Measurements from ENCODE around the gene AMELX.

Gene AMELX

GRCh38 chrX:11296051-11296450 is 2.8 kb downstream of the AMELX start:
- Histone ChIP-seq H3K36me3 (ENCODE audit: control insufficient read depth in 2 of 2, insufficient read depth in 2 of 2, low read length in 2 of 2) (no peaks in the 10 kb centered on the region), H3K27me3 (ENCODE audit: control insufficient read depth in 2 of 2, insufficient read depth in 2 of 2, low read length in 2 of 2) (peaks cover 0 to 3% of the 10 kb centered on the region in 2 donors), H3K27ac (ENCODE audit: low read depth in 2 of 2, low read length in 2 of 2) (no peak overlapping the region), H3K4me1 (ENCODE audit: control insufficient read depth in 2 of 2, insufficient read depth in 2 of 2, low read length in 2 of 2) (no peaks in the 10 kb centered on the region), H3K4me3 (ENCODE audit: low read length in 2 of 2) (no peak overlapping the region), H3K9me3 (ENCODE audit: control insufficient read depth in 2 of 2, low read length in 2 of 2) (no peaks in the 10 kb centered on the region), H3K9ac (ENCODE audit: low read depth in 1 of 2, low read length in 2 of 2) (no peak overlapping the region)

- Histone ChIP-seq H3K4me1 (ENCODE audit: control insufficient read depth in 2 of 2, insufficient read depth in 2 of 2, low read length in 2 of 2) (no peaks in the 10 kb centered on the region), H3K27me3 (ENCODE audit: control insufficient read depth in 2 of 2, insufficient read depth in 2 of 2, low read length in 2 of 2) (peaks cover 0 to 3% of the 10 kb centered on the region in 2 donors), H3K9ac (ENCODE audit: low read depth in 1 of 2, low read length in 2 of 2) (no peak overlapping the region), H3K9me3 (ENCODE audit: control insufficient read depth in 2 of 2, low read length in 2 of 2) (no peaks in the 10 kb centered on the region), H3K4me3 (ENCODE audit: low read length in 2 of 2) (no peak overlapping the region), H3K36me3 (ENCODE audit: control insufficient read depth in 2 of 2, insufficient read depth in 2 of 2, low read length in 2 of 2) (no peaks in the 10 kb centered on the region), H3K27ac (ENCODE audit: low read depth in 2 of 2, low read length in 2 of 2) (no peak overlapping the region)
Measured at GRCh38 chrX:11298600-11298999, 5.4 kb downstream of the AMELX start.

GRCh38 chrX:11304829-11305228 is 11.6 kb downstream of the AMELX start:
- Histone ChIP-seq H3K9me3 (ENCODE audit: control insufficient read depth in 2 of 2, low read length in 2 of 2) (no peaks in the 10 kb centered on the region), H3K27ac (ENCODE audit: low read depth in 2 of 2, low read length in 2 of 2) (no peak overlapping the region), H3K36me3 (ENCODE audit: control insufficient read depth in 2 of 2, insufficient read depth in 2 of 2, low read length in 2 of 2) (no peaks in the 10 kb centered on the region), H3K9ac (ENCODE audit: low read depth in 1 of 2, low read length in 2 of 2) (no peak overlapping the region), H3K27me3 (ENCODE audit: control insufficient read depth in 2 of 2, insufficient read depth in 2 of 2, low read length in 2 of 2) (no peaks in the 10 kb centered on the region), H3K4me3 (ENCODE audit: low read length in 2 of 2) (no peak overlapping the region), H3K4me1 (ENCODE audit: control insufficient read depth in 2 of 2, insufficient read depth in 2 of 2, low read length in 2 of 2) (no peaks in the 10 kb centered on the region)

GRCh38 chrX:11305641-11306040 is 12.4 kb downstream of the AMELX start:
- no peaks in the 10 kb centered on the region for H3K36me3 ChIP-seq (ENCODE audit: control insufficient read depth in 2 of 2, insufficient read depth in 2 of 2, low read length in 2 of 2)
- no peak overlapping the region for H3K9ac ChIP-seq (ENCODE audit: low read depth in 1 of 2, low read length in 2 of 2)
- H3K4me1 ChIP-seq (ENCODE audit: control insufficient read depth in 2 of 2, insufficient read depth in 2 of 2, low read length in 2 of 2): no peaks in the 10 kb centered on the region
- no peaks in the 10 kb centered on the region for H3K9me3 ChIP-seq (ENCODE audit: control insufficient read depth in 2 of 2, low read length in 2 of 2)
- H3K27ac ChIP-seq (ENCODE audit: low read depth in 2 of 2, low read length in 2 of 2): no peak overlapping the region
- H3K27me3 ChIP-seq (ENCODE audit: control insufficient read depth in 2 of 2, insufficient read depth in 2 of 2, low read length in 2 of 2): no peaks in the 10 kb centered on the region
- no peak overlapping the region for H3K4me3 ChIP-seq (ENCODE audit: low read length in 2 of 2)

GRCh38 chrX:11309220-11309619 is 16.0 kb downstream of the AMELX start:
- Histone ChIP-seq H3K36me3 (ENCODE audit: control insufficient read depth in 2 of 2, insufficient read depth in 2 of 2, low read length in 2 of 2) (no peaks in the 10 kb centered on the region), H3K4me1 (ENCODE audit: control insufficient read depth in 2 of 2, insufficient read depth in 2 of 2, low read length in 2 of 2) (no peaks in the 10 kb centered on the region), H3K9ac (ENCODE audit: low read depth in 1 of 2, low read length in 2 of 2) (no peak overlapping the region), H3K27me3 (ENCODE audit: control insufficient read depth in 2 of 2, insufficient read depth in 2 of 2, low read length in 2 of 2) (no peaks in the 10 kb centered on the region), H3K27ac (ENCODE audit: low read depth in 2 of 2, low read length in 2 of 2) (no peak overlapping the region), H3K9me3 (ENCODE audit: control insufficient read depth in 2 of 2, low read length in 2 of 2) (no peaks in the 10 kb centered on the region), H3K4me3 (ENCODE audit: low read length in 2 of 2) (no peak overlapping the region)

GRCh38 chrX:11311706-11312105 is 18.5 kb downstream of the AMELX start:
- Histone ChIP-seq H3K27ac (ENCODE audit: low read depth in 2 of 2, low read length in 2 of 2) (no peak overlapping the region), H3K9me3 (ENCODE audit: control insufficient read depth in 2 of 2, low read length in 2 of 2) (no peaks in the 10 kb centered on the region), H3K9ac (ENCODE audit: low read depth in 1 of 2, low read length in 2 of 2) (no peak overlapping the region), H3K27me3 (ENCODE audit: control insufficient read depth in 2 of 2, insufficient read depth in 2 of 2, low read length in 2 of 2) (no peaks in the 10 kb centered on the region), H3K4me3 (ENCODE audit: low read length in 2 of 2) (no peak overlapping the region), H3K4me1 (ENCODE audit: control insufficient read depth in 2 of 2, insufficient read depth in 2 of 2, low read length in 2 of 2) (no peaks in the 10 kb centered on the region), H3K36me3 (ENCODE audit: control insufficient read depth in 2 of 2, insufficient read depth in 2 of 2, low read length in 2 of 2) (no peaks in the 10 kb centered on the region)

- H3K9ac ChIP-seq (ENCODE audit: low read depth in 1 of 2, low read length in 2 of 2): no peak overlapping the region
- H3K36me3 ChIP-seq (ENCODE audit: control insufficient read depth in 2 of 2, insufficient read depth in 2 of 2, low read length in 2 of 2): no peaks in the 10 kb centered on the region
- no peak overlapping the region for H3K4me3 ChIP-seq (ENCODE audit: low read length in 2 of 2)
- no peaks in the 10 kb centered on the region for H3K9me3 ChIP-seq (ENCODE audit: control insufficient read depth in 2 of 2, low read length in 2 of 2)
- H3K27ac ChIP-seq (ENCODE audit: low read depth in 2 of 2, low read length in 2 of 2): no peak overlapping the region
- no peaks in the 10 kb centered on the region for H3K4me1 ChIP-seq (ENCODE audit: control insufficient read depth in 2 of 2, insufficient read depth in 2 of 2, low read length in 2 of 2)
- no peaks in the 10 kb centered on the region for H3K27me3 ChIP-seq (ENCODE audit: control insufficient read depth in 2 of 2, insufficient read depth in 2 of 2, low read length in 2 of 2)
Measured at GRCh38 chrX:11319806-11320520, 26.8 kb downstream of the AMELX start.

GRCh38 chrX:11321986-11322385 is 28.8 kb downstream of the AMELX start:
- no peak overlapping the region for H3K27ac ChIP-seq (ENCODE audit: low read depth in 2 of 2, low read length in 2 of 2)
- H3K4me1 ChIP-seq (ENCODE audit: control insufficient read depth in 2 of 2, insufficient read depth in 2 of 2, low read length in 2 of 2): no peaks in the 10 kb centered on the region
- H3K4me3 ChIP-seq (ENCODE audit: low read length in 2 of 2): no peak overlapping the region
- H3K36me3 ChIP-seq (ENCODE audit: control insufficient read depth in 2 of 2, insufficient read depth in 2 of 2, low read length in 2 of 2): no peaks in the 10 kb centered on the region
- H3K27me3 ChIP-seq (ENCODE audit: control insufficient read depth in 2 of 2, insufficient read depth in 2 of 2, low read length in 2 of 2): no peaks in the 10 kb centered on the region
- no peak overlapping the region for H3K9ac ChIP-seq (ENCODE audit: low read depth in 1 of 2, low read length in 2 of 2)
- no peaks in the 10 kb centered on the region for H3K9me3 ChIP-seq (ENCODE audit: control insufficient read depth in 2 of 2, low read length in 2 of 2)

GRCh38 chrX:11328134-11328533 is 34.9 kb downstream of the AMELX start:
- Histone ChIP-seq H3K27me3 (ENCODE audit: control insufficient read depth in 2 of 2, insufficient read depth in 2 of 2, low read length in 2 of 2) (no peaks in the 10 kb centered on the region), H3K36me3 (ENCODE audit: control insufficient read depth in 2 of 2, insufficient read depth in 2 of 2, low read length in 2 of 2) (no peaks in the 10 kb centered on the region), H3K9me3 (ENCODE audit: control insufficient read depth in 2 of 2, low read length in 2 of 2) (no peaks in the 10 kb centered on the region), H3K4me1 (ENCODE audit: control insufficient read depth in 2 of 2, insufficient read depth in 2 of 2, low read length in 2 of 2) (no peaks in the 10 kb centered on the region), H3K9ac (ENCODE audit: low read depth in 1 of 2, low read length in 2 of 2) (no peak overlapping the region), H3K27ac (ENCODE audit: low read depth in 2 of 2, low read length in 2 of 2) (no peak overlapping the region), H3K4me3 (ENCODE audit: low read length in 2 of 2) (no peak overlapping the region)

GRCh38 chrX:11329021-11329420 is 35.8 kb downstream of the AMELX start:
- no peaks in the 10 kb centered on the region for H3K27me3 ChIP-seq (ENCODE audit: control insufficient read depth in 2 of 2, insufficient read depth in 2 of 2, low read length in 2 of 2)
- H3K27ac ChIP-seq (ENCODE audit: low read depth in 2 of 2, low read length in 2 of 2): no peak overlapping the region
- H3K4me3 ChIP-seq (ENCODE audit: low read length in 2 of 2): no peak overlapping the region
- H3K4me1 ChIP-seq (ENCODE audit: control insufficient read depth in 2 of 2, insufficient read depth in 2 of 2, low read length in 2 of 2): no peaks in the 10 kb centered on the region
- H3K9ac ChIP-seq (ENCODE audit: low read depth in 1 of 2, low read length in 2 of 2): no peak overlapping the region
- H3K9me3 ChIP-seq (ENCODE audit: control insufficient read depth in 2 of 2, low read length in 2 of 2): no peaks in the 10 kb centered on the region
- H3K36me3 ChIP-seq (ENCODE audit: control insufficient read depth in 2 of 2, insufficient read depth in 2 of 2, low read length in 2 of 2): no peaks in the 10 kb centered on the region

GRCh38 chrX:11331788-11332187 is 38.6 kb downstream of the AMELX start:
- Histone ChIP-seq H3K27me3 (ENCODE audit: control insufficient read depth in 2 of 2, insufficient read depth in 2 of 2, low read length in 2 of 2) (no peaks in the 10 kb centered on the region), H3K4me1 (ENCODE audit: control insufficient read depth in 2 of 2, insufficient read depth in 2 of 2, low read length in 2 of 2) (no peaks in the 10 kb centered on the region), H3K27ac (ENCODE audit: low read depth in 2 of 2, low read length in 2 of 2) (no peak overlapping the region), H3K9me3 (ENCODE audit: control insufficient read depth in 2 of 2, low read length in 2 of 2) (no peaks in the 10 kb centered on the region), H3K36me3 (ENCODE audit: control insufficient read depth in 2 of 2, insufficient read depth in 2 of 2, low read length in 2 of 2) (no peaks in the 10 kb centered on the region), H3K4me3 (ENCODE audit: low read length in 2 of 2) (no peak overlapping the region), H3K9ac (ENCODE audit: low read depth in 1 of 2, low read length in 2 of 2) (no peak overlapping the region)
